Endothelial cell of umbilical vein (primary cell): Measurements from ENCODE around the gene SAMD4A. TPM values are rescaled to one million over a fixed set of nuclear protein-coding genes. Genes with fewer than 3 reads are reported as not detected.

Experiments used
- BruUV-seq: library from RNA; stranded (reverse); fragments of 400-500 nt; replicated peaks from 2 replicates; lab custom pipeline; 2021; lab: Mats Ljungman, UMichigan
- CTCF ChIA-PET: fragments of 300-600, 350-600 bp; sonication (Branson Sonifier 250); formaldehyde crosslinking; loops from one replicate; lab custom pipeline; 2021; ENCODE audit warnings: antibody characterized with exemption, inconsistent platforms; lab: Charles Lee
- POLR2A ChIA-PET: fragments of 300-600, 350-600 bp; sonication (Branson Sonifier 250); formaldehyde crosslinking; loops from one replicate; lab custom pipeline; 2021; ENCODE audit warnings: antibody characterized with exemption, inconsistent platforms; lab: Charles Lee
- DNase-seq: peaks from one replicate; pipeline ENCODE4 v3.0.0-alpha.2; 2011; ENCODE audit warnings: low read depth, low spot score
- FAIRE-seq: peaks from 2 replicates; lab custom pipeline; 2011; peaks lifted over from hg19 to GRCh38; lab: Jason Lieb, UNC
- H2AFZ ChIP-seq: 2 replicates; pipeline ENCODE4 v1.6.0; 2012; ENCODE audit warnings: low read depth, low read length, control low read depth, inconsistent platforms
- H3K27ac ChIP-seq: 2 replicates; pipeline ENCODE4 v1.5.1; 2011; ENCODE audit warnings: low read depth, mild to moderate bottlenecking, control low read depth, low read length, moderate library complexity; ENCODE audit not compliant: insufficient read depth
- H3K27me3 ChIP-seq, 2 experiments: 2 replicates each; pipeline versions ENCODE4 v1.6.0 to v1.6.1; 2011; ENCODE audit warnings: low read length in 2 of 2, mixed read lengths in 1 of 2; ENCODE audit not compliant: control insufficient read depth in 2 of 2, insufficient read depth in 2 of 2
- H3K36me3 ChIP-seq, 2 experiments: 2 replicates in 1 of 2; 3 replicates in 1 of 2; pipeline ENCODE4 v1.5.1; 2011; ENCODE audit warnings: low read length in 2 of 2, mild to moderate bottlenecking in 1 of 2, moderate library complexity in 1 of 2; ENCODE audit not compliant: control insufficient read depth in 2 of 2, insufficient read depth in 2 of 2; ENCODE audit errors: extremely low read depth in 1 of 2
- H3K4me1 ChIP-seq: 3 replicates; pipeline ENCODE4 v1.5.1; 2011; ENCODE audit warnings: mild to moderate bottlenecking, low read length; ENCODE audit not compliant: control insufficient read depth, insufficient read depth; ENCODE audit errors: extremely low read depth
- H3K4me2 ChIP-seq: 2 replicates; pipeline ENCODE4 v1.6.1; 2011; ENCODE audit warnings: low read length, control low read depth, mixed read lengths; ENCODE audit not compliant: insufficient read depth
- H3K4me3 ChIP-seq, 3 experiments: fragments of 200-600 bp in 1 of 3; sonication (generic), shearing (Covaris generic) in 1 of 3; replicated peaks in 1 of 3; 2 replicates each; pipeline ENCODE4 v1.5.1; 2011 to 2016; ENCODE audit warnings: control low read depth in 3 of 3, low read length in 3 of 3, mild to moderate bottlenecking in 2 of 3, inconsistent platforms in 1 of 3, low read depth in 1 of 3, moderate library complexity in 1 of 3; ENCODE audit not compliant: insufficient read depth in 1 of 3
- H3K79me2 ChIP-seq: 2 replicates; pipeline ENCODE4 v1.6.0; 2012; ENCODE audit warnings: low read length, inconsistent platforms; ENCODE audit not compliant: control insufficient read depth, insufficient read depth
- H3K9ac ChIP-seq: replicated peaks from 2 replicates; pipeline ENCODE3; 2011; ENCODE audit warnings: low read length, control low read depth; ENCODE audit not compliant: insufficient read depth; ENCODE audit errors: extremely low read depth
- H3K9me1 ChIP-seq: replicated peaks from 3 replicates; pipeline ENCODE4 v1.6.0; 2011; ENCODE audit warnings: mild to moderate bottlenecking, low read length; ENCODE audit not compliant: control insufficient read depth, insufficient read depth; ENCODE audit errors: extremely low read depth
- H3K9me3 ChIP-seq: replicated peaks from 2 replicates; pipeline ENCODE4 v1.5.1; 2012; ENCODE audit warnings: low read length, inconsistent platforms; ENCODE audit not compliant: control insufficient read depth, insufficient read depth
- H4K20me1 ChIP-seq: replicated peaks from 2 replicates; pipeline ENCODE3; 2011; ENCODE audit warnings: mild to moderate bottlenecking, low read length; ENCODE audit not compliant: control insufficient read depth, insufficient read depth; ENCODE audit errors: extremely low read depth
- CTCF ChIP-seq, 2 donors: IDR thresholded peaks; 1 replicate in 1 of 2; 2 replicates in 1 of 2; pipeline ENCODE4 v1.5.1; 2011; ENCODE audit warnings: low read length in 2 of 2, mild to moderate bottlenecking in 2 of 2, moderate library complexity in 2 of 2, control low read depth in 1 of 2, inconsistent platforms in 1 of 2, low read depth in 1 of 2; ENCODE audit not compliant: insufficient read depth in 1 of 2; ENCODE audit errors: extremely low read depth in 1 of 2
- EZH2 ChIP-seq: IDR thresholded peaks from 2 replicates; pipeline ENCODE4 v1.6.1; 2012; ENCODE audit warnings: borderline replicate concordance, low read depth, mild to moderate bottlenecking, moderate library complexity, low read length, inconsistent platforms; ENCODE audit not compliant: severe bottlenecking
- FOS ChIP-seq: IDR thresholded peaks from 2 replicates; pipeline ENCODE4 v1.6.1; 2011; ENCODE audit warnings: mild to moderate bottlenecking, low read length, moderate library complexity, borderline replicate concordance; ENCODE audit not compliant: insufficient read depth
- GATA2 ChIP-seq: IDR thresholded peaks from 2 replicates; pipeline ENCODE4 v1.7.0; 2011; ENCODE audit warnings: low read depth, mild to moderate bottlenecking, moderate library complexity, mixed read lengths, low read length; ENCODE audit not compliant: insufficient read length, insufficient read depth
- JUN ChIP-seq: IDR thresholded peaks from 2 replicates; pipeline ENCODE4 v1.6.1; 2011; ENCODE audit warnings: borderline replicate concordance, low read depth; ENCODE audit not compliant: insufficient read length, insufficient read depth
- MAX ChIP-seq: IDR thresholded peaks from 2 replicates; pipeline ENCODE4 v1.6.1; 2011; ENCODE audit not compliant: insufficient read depth, insufficient read length
- MYC ChIP-seq: IDR thresholded peaks from one replicate; pipeline ENCODE4 v1.6.1; 2011; ENCODE audit warnings: mild to moderate bottlenecking, low read depth, low read length
- POLR2A ChIP-seq: IDR thresholded peaks from 2 replicates; pipeline ENCODE4 v1.6.1; 2012; ENCODE audit warnings: low read depth, mild to moderate bottlenecking, control low read depth, low read length
- POLR2AphosphoS5 ChIP-seq: IDR thresholded peaks from 2 replicates; pipeline ENCODE4 v1.6.1; 2012; ENCODE audit warnings: low read depth, mild to moderate bottlenecking, control low read depth, low read length, moderate library complexity; ENCODE audit not compliant: insufficient read depth
- dilution Hi-C: fragments of 300-500 bp; cut with MboI; formaldehyde crosslinking; loops from one replicate; pipeline ENCODE4 v1.15.0; 2019; ENCODE audit warnings: low sequenced_read_pairs; ENCODE audit not compliant: extremely low pct_ligation_motif_present
- intact Hi-C: fragments of 100-400 bp; cut with micrococcal nuclease; formaldehyde crosslinking; loops from one replicate; pipeline ENCODE4 v1.10.0; 2022
- polyA plus RNA-seq, 4 experiments: library from polyadenylated mRNA; depleted of rRNA in 3 of 4; stranded (reverse) in 3 of 4; unstranded in 1 of 4; fragments of >200 nt; gene quantifications; 2 replicates each; pipeline versions ENCODE4 v1.2.1 to v1.2.3, GENCODE V29; 2011 to 2012; ENCODE audit warnings: missing spikeins in 1 of 4
- total RNA-seq: library from RNA; stranded (reverse); gene quantifications from 2 replicates; pipeline ENCODE4 v1.2.3, GENCODE V29; 2021

Gene SAMD4A
- total and polyA plus RNA-seq, 2 donors (not counting 3 experiments of a cell fraction or from before 2014, with no cell fraction given) = 37.7 to 95.3 TPM

GRCh38 chr14:54659365-54659764, 92.4 kb downstream of the SAMD4A start:
- Histone ChIP-seq H3K36me3 (no peaks in the 10 kb centered on the region), H3K79me2 (peaks cover 75% of the 10 kb centered on the region), H3K9ac (no peak overlapping the region), H2AFZ (no peak overlapping the region), H3K4me1 (peaks cover 44% of the 10 kb centered on the region), H3K9me3 (no peaks in the 10 kb centered on the region), H3K27me3 (no peaks in the 10 kb centered on the region), H3K9me1 (no peaks in the 10 kb centered on the region), H3K4me3 (no peak overlapping the region), H3K4me2 (peak overlapping the region; percentile 17), H3K27ac (no peak overlapping the region), H4K20me1 (no peaks in the 10 kb centered on the region)
- BruUV-seq = no TSS peak
- ChIA-PET POLR2A (no interaction called here), CTCF (interaction anchor here (1.6 kb wide), 1 partner anchor 32 kb away, joined by 4 read pairs; no protein-coding TSS in a partner anchor)
- TF ChIP-seq EZH2 (no peak), GATA2 (no peak), MAX (no peak), POLR2AphosphoS5 (no peak), JUN (no peak), MYC (no peak), CTCF (IDR thresholded peaks at IDR 0.05; ENCODE audit: extremely low read depth in 1 of 2, insufficient read depth in 1 of 2, low read depth in 1 of 2, low read length in 2 of 2) (no peak), POLR2A (no peak), FOS (no peak)
- no peak for FAIRE-seq
- dilution Hi-C loops = no loop called here
- DNase-seq = no peak
- intact Hi-C loops = no loop called here
